ENCODE results near the gene HKDC1. TPM values are rescaled to one million over a fixed set of nuclear protein-coding genes. Genes with fewer than 3 reads are reported as not detected.
"Not testable (repeated sequence)": the region's sequence is repeated elsewhere in the genome, so short reads cannot be mapped to it uniquely, and the experiment has no call there.

HKDC1 gene
- total and polyA plus RNA-seq, 8 donors = 3.7 to 11.1 (median 7.3) TPM

DNA sequence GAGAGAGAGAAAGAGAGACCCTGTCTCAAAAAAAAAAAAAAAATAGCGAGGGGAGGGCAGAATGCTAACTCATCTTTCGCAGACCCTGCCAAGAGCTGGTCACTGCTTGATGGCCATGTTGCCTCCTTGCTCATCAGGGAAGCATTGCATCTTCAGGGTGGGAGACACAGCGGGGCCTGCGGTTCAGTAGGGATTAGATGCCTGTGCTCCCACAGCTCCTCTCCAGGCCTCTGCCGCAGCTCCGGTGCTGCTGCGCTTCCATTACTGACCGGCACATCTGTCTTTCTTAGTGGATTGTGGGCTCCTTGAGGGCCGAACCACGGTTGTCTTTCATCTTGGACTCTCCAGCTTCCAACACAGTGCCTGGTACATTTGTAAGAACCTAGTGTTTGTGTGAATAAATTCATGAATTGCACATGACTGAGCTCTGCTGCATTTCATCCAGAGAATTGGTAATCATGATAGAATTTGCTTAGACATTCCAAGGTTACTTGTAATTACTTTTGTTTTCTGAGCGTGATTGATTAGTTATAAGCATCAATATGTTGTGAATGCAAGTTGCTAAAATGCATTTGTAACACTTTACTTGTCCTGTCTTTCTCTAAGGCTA is 75.0 kb downstream of the HKDC1 start:
- WGBS, 2 donors = 81 to 86% methylated on average over 11 of the region's 11 CpGs

DNA sequence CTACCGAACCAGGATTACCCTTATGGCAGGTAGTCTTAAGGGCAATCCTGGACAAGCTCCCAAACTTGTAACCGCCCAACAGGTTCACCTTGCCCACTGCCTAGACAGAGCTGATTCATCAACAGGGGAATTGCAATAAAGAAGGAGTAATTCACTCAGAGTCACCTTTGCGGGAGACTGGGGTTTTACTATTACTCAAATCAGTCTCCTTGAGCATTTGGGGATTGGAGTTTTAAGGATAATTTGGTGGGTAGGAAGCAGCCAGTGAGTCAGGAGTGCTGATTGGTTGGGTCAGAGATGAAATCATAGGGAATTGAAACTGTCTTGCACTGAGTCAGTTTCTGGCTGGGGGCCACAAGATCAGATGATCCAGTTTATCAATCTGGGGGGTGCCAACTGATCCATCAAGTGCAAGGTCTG is 83.5 kb downstream of the HKDC1 start:
- no peak for ATAC-seq
- Histone ChIP-seq H3K9me3 (no peaks in the 10 kb centered on the region), H3K4me3 (no peak overlapping the region), H3K27ac (no peak overlapping the region), H3K36me3 (no peaks in the 10 kb centered on the region), H3K27me3 (no peaks in the 10 kb centered on the region), H3K4me1 (no peaks in the 10 kb centered on the region)
- intact Hi-C loops (cut with DNase I) = no loop called here
- no peak for DNase-seq
- WGBS, 2 donors = 92% methylated on average over 3 of the region's 3 CpGs
- TF ChIP-seq, protein P1, sequence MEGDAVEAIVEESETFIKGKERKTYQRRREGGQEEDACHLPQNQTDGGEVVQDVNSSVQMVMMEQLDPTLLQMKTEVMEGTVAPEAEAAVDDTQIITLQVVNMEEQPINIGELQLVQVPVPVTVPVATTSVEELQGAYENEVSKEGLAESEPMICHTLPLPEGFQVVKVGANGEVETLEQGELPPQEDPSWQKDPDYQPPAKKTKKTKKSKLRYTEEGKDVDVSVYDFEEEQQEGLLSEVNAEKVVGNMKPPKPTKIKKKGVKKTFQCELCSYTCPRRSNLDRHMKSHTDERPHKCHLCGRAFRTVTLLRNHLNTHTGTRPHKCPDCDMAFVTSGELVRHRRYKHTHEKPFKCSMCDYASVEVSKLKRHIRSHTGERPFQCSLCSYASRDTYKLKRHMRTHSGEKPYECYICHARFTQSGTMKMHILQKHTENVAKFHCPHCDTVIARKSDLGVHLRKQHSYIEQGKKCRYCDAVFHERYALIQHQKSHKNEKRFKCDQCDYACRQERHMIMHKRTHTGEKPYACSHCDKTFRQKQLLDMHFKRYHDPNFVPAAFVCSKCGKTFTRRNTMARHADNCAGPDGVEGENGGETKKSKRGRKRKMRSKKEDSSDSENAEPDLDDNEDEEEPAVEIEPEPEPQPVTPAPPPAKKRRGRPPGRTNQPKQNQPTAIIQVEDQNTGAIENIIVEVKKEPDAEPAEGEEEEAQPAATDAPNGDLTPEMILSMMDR (IDR thresholded peaks at IDR 0.05) = no peak
- no peak for FAIRE-seq

More for the DNA sequence above, 75.0 kb downstream of the HKDC1 start:
- ATAC-seq (no peak), DNase-seq (no peak), FAIRE-seq (no peak)
- Histone ChIP-seq H3K27me3 (no peaks in the 10 kb centered on the region), H3K27ac (no peak overlapping the region), H3K9me3 (no peaks in the 10 kb centered on the region), H3K4me1 (no peaks in the 10 kb centered on the region), H3K36me3 (no peaks in the 10 kb centered on the region), H3K4me3 (no peak overlapping the region)
- intact Hi-C loops (cut with DNase I) = no loop called here
- TF ChIP-seq, protein P1 (IDR thresholded peaks at IDR 0.05) = no peak

DNA sequence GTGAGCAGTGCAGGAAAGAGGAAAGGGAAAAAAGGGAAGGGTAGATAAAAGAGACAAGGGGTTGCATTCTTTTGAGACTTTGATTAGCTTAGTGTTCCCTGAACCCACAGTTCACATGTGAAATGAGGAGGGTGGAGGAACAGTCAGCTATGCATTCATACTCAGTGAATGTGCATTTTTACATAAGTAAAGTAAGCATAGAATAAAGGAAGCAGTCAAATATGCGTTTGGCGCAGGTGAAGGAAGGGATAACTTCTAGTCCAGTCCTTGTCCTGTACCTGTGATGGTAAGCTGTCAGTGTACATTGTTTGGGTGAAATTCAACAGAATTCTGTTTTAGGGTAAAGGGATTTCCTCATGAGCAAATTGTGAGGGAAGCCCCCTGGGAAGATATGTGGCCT is 86.3 kb downstream of the HKDC1 start:
- no peak overlapping the region for H3K27ac ChIP-seq
- H3K4me1 ChIP-seq = no peaks in the 10 kb centered on the region
- no peak for FAIRE-seq
- no peaks in the 10 kb centered on the region for H3K9me3 ChIP-seq
- DNase-seq = no peak
- ATAC-seq = no peak
- TF ChIP-seq, protein P1 (IDR thresholded peaks at IDR 0.05) = no peak
- H3K27me3 ChIP-seq = no peaks in the 10 kb centered on the region
- H3K4me3 ChIP-seq = no peak overlapping the region
- no peaks in the 10 kb centered on the region for H3K36me3 ChIP-seq
- intact Hi-C loops (cut with DNase I) = no loop called here
- 89 to 94% methylated on average over 2 of the region's 2 CpGs for WGBS, 2 donors

DNA sequence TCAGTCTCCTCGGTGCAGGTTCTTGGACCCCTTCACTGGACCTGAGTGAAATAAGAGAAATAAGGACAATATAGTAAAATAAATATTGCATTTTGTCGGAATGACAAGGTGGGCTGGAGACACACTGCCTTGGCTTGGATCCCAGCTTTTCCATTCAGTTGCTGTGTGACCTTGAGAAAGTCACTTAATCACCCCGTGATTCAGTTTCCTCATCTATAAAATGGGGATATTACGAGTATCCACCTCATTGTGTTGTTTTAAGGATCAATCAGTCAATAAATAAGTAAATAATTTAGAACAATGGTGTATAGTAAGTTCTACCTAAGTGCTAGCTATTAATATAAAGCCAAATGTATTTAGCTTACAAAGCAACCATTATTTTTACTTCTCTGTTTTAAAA is 87.3 kb downstream of the HKDC1 start:
- 62 to 70% methylated on average over 4 of the region's 4 CpGs for WGBS, 2 donors
- FAIRE-seq (no peak), DNase-seq (no peak), ATAC-seq (no peak)
- no peaks in the 10 kb centered on the region for H3K27me3 ChIP-seq
- TF ChIP-seq, protein P1 (IDR thresholded peaks at IDR 0.05) = no peak
- no peak overlapping the region for H3K4me3 ChIP-seq
- no peaks in the 10 kb centered on the region for H3K4me1 ChIP-seq
- intact Hi-C loops (cut with DNase I) = no loop called here
- H3K36me3 ChIP-seq = no peaks in the 10 kb centered on the region
- no peak overlapping the region for H3K27ac ChIP-seq
- no peaks in the 10 kb centered on the region for H3K9me3 ChIP-seq

DNA sequence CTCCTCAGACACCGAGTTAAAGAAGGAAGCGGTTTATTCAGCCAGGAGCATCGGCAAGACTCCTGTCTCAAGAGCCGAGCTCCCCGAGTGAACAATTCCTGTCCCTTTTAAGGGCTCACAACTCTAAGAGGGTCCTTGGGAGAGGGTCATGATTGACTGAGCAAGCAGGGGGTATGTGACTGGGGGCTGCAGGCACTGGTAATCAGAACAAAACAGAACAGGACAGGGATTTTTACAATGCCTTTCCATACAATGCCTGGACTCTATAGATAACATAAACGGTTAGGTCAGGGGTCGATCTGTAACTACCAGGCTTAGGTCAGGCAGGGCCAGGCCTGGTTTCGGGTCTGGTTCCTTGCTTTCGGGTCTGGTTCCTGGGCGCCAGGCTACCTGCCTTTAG is 88.2 kb downstream of the HKDC1 start:
- H3K9me3 ChIP-seq; H3K4me3 ChIP-seq; FAIRE-seq; H3K36me3 ChIP-seq; H3K27me3 ChIP-seq; H3K27ac ChIP-seq; intact Hi-C loops (cut with DNase I); ATAC-seq; DNase-seq; H3K4me1 ChIP-seq: not testable (repeated sequence)
- 92 to 97% methylated on average over 10 of the region's 10 CpGs for WGBS, 2 donors
